DOHH2 (cell line): Measurements from ENCODE around the gene NFKBIE.

Experiments used
- H3F3A ChIP-seq: fragments of 200-600 bp; sonication (generic), shearing (Covaris generic); 2 replicates; pipeline ENCODE4 v1.6.0; 2016; ENCODE audit warnings: antibody characterized with exemption, mild to moderate bottlenecking; ENCODE audit not compliant: control insufficient read depth, insufficient read depth
- H3K27ac ChIP-seq: fragments of 200-600 bp; sonication (generic); 2 replicates; pipeline ENCODE4 v1.5.1; 2014; ENCODE audit warnings: low read depth, mild to moderate bottlenecking, low read length, moderate library complexity
- H3K27me3 ChIP-seq: fragments of 200-600 bp; sonication (generic); 2 replicates; pipeline ENCODE4 v1.6.1; 2014; ENCODE audit warnings: mild to moderate bottlenecking, low read length, mixed read lengths; ENCODE audit not compliant: control insufficient read depth
- H3K36me3 ChIP-seq: fragments of 200-600 bp; sonication (generic); 2 replicates; pipeline ENCODE4 v1.6.1; 2014; ENCODE audit warnings: mild to moderate bottlenecking, low read length, moderate library complexity, mixed read lengths; ENCODE audit not compliant: control insufficient read depth
- H3K4me1 ChIP-seq: fragments of 200-600 bp; sonication (generic); 2 replicates; pipeline ENCODE4 v1.6.1; 2014; ENCODE audit warnings: mild to moderate bottlenecking, low read length, mixed read lengths; ENCODE audit not compliant: control insufficient read depth
- H3K4me2 ChIP-seq: fragments of 200-600 bp; sonication (generic); 2 replicates; pipeline ENCODE4 v1.6.0; 2014; ENCODE audit warnings: mild to moderate bottlenecking, low read length, moderate library complexity
- H3K4me3 ChIP-seq: fragments of 200-600 bp; sonication (generic); 2 replicates; pipeline ENCODE4 v1.5.1; 2014; ENCODE audit warnings: mild to moderate bottlenecking, low read length, mixed read lengths
- H3K79me2 ChIP-seq: fragments of 200-600 bp; sonication (generic); 2 replicates; pipeline ENCODE4 v1.6.1; 2014; ENCODE audit warnings: mild to moderate bottlenecking, low read length, mixed read lengths; ENCODE audit not compliant: control insufficient read depth
- H3K9me2 ChIP-seq: fragments of 200-600 bp; sonication (generic); replicated peaks from 2 replicates; pipeline ENCODE4 v1.6.1; 2014; ENCODE audit warnings: mild to moderate bottlenecking, low read length, mixed read lengths; ENCODE audit not compliant: control insufficient read depth
- H3K9me3 ChIP-seq: fragments of 200-600 bp; sonication (generic); 2 replicates; pipeline ENCODE4 v1.6.1; 2014; ENCODE audit warnings: antibody characterized with exemption, low read length, mixed read lengths; ENCODE audit not compliant: control insufficient read depth, insufficient read depth
- H4K20me1 ChIP-seq: fragments of 200-600 bp; sonication (generic); 2 replicates; pipeline ENCODE4 v1.6.0; 2014; ENCODE audit warnings: low read depth, mild to moderate bottlenecking, antibody characterized with exemption, low read length, moderate library complexity; ENCODE audit not compliant: control insufficient read depth, insufficient read depth
- CTCF ChIP-seq: fragments of 200-600 bp; sonication (generic); IDR thresholded peaks from one replicate; pipeline ENCODE4 v1.5.1; 2014; ENCODE audit warnings: antibody characterized with exemption, mild to moderate bottlenecking, low read depth, low read length; ENCODE audit not compliant: poor library complexity, severe bottlenecking
- EZH2phosphoT487 ChIP-seq: fragments of 200-600 bp; sonication (generic); IDR thresholded peaks from 2 replicates; pipeline ENCODE4 v1.6.1; 2017; ENCODE audit warnings: borderline replicate concordance, mild to moderate bottlenecking, antibody characterized with exemption, low read length, moderate library complexity, mixed read lengths

Gene NFKBIE

GRCh38 chr6:44298864-44299263 is 33.5 kb upstream of the NFKBIE start:
- Histone ChIP-seq H3K36me3 (peaks cover 30% of the 10 kb centered on the region), H3K9me3 (no peaks in the 10 kb centered on the region), H3K9me2 (no peaks in the 10 kb centered on the region), H3K4me3 (no peak overlapping the region), H4K20me1 (peaks cover 3% of the 10 kb centered on the region; the same call in 1 of the 2 replicates), H3K27ac (no peak overlapping the region), H3K27me3 (peaks cover 30% of the 10 kb centered on the region), H3K79me2 (no peaks in the 10 kb centered on the region), H3K4me2 (no peak overlapping the region), H3F3A (no peaks in the 10 kb centered on the region), H3K4me1 (no peaks in the 10 kb centered on the region)
- TF ChIP-seq CTCF = no peak

GRCh38 chr6:44298055-44298803 is 32.9 kb upstream of the NFKBIE start:
- Histone ChIP-seq H3K9me3 (no peaks in the 10 kb centered on the region), H3K36me3 (peaks cover 23% of the 10 kb centered on the region), H3K27ac (no peak overlapping the region), H3K79me2 (no peaks in the 10 kb centered on the region), H3K4me3 (no peak overlapping the region), H3K4me2 (no peak overlapping the region), H3K4me1 (no peaks in the 10 kb centered on the region), H3K27me3 (peaks cover 30% of the 10 kb centered on the region), H3K9me2 (no peaks in the 10 kb centered on the region), H4K20me1 (peaks cover 3% of the 10 kb centered on the region; the same call in 1 of the 2 replicates), H3F3A (no peaks in the 10 kb centered on the region)
- TF ChIP-seq EZH2phosphoT487 = no peak
- no peak for TF ChIP-seq CTCF

GRCh38 chr6:44297063-44298038 is 32.0 kb upstream of the NFKBIE start:
- peaks cover 14% of the 10 kb centered on the region for H3K36me3 ChIP-seq
- H3F3A ChIP-seq = no peaks in the 10 kb centered on the region
- peaks cover 33% of the 10 kb centered on the region for H3K27me3 ChIP-seq
- no peaks in the 10 kb centered on the region for H3K9me3 ChIP-seq
- no peaks in the 10 kb centered on the region for H3K4me1 ChIP-seq
- H3K4me2 ChIP-seq = no peak overlapping the region
- no peaks in the 10 kb centered on the region for H3K9me2 ChIP-seq
- H3K79me2 ChIP-seq = no peaks in the 10 kb centered on the region
- no peak overlapping the region for H3K27ac ChIP-seq
- no peak overlapping the region for H3K4me3 ChIP-seq
- no peak for TF ChIP-seq CTCF
- no peak for TF ChIP-seq EZH2phosphoT487
- H4K20me1 ChIP-seq = peaks cover 3% of the 10 kb centered on the region; the same call in 1 of the 2 replicates
